NCI-H2196 (cell line): Measurements from ENCODE around the gene VAC14.

Experiments used
- DNase-seq: peaks from one replicate; lab custom pipeline; 2025; ENCODE audit not compliant: unreplicated experiment; lab: John Stamatoyannopoulos, UW

The VAC14 gene

DNA sequence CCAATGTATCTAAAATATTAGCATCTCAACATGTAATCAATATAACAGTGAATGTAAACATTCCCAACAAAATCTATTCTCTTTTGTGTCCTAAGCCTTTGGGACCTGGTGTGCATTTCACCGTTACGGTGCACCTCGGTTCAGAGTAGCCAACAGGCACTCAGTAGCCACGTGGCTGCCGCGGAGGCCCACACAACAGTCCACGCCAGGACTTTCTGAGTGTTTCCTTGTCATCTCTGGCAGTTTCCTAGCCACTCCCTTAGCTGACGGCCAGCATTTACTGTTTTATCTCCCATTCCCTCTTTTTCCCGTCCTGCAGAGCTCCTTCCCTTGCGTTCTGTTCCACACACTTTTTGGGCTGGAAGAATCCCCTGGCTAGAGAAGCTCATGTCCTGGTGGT lies 36.3 kb downstream of the VAC14 start:
- DNase-seq: no peak

DNA sequence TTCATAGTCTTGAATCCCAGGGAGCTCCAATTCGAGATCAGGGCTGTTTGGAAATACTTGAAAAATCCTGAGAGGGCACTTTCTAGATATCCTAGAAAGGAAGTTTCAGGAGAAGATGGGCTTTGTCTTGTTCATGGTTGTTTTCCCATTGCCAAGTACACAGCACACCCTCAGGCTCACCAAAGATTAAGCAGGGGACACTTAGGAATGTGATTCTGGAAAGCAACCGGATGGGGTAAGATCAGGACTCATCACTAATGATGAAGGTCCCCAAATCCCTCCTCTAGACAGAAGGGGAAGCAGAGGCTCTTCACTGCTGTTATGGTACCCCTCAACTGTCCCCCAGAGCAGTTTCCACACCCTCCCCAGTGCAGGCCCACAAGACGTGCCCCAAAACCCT lies 40.7 kb downstream of the VAC14 start:
- no peak for DNase-seq

- DNase-seq: no peak
Observed at GRCh38 chr16:70759666-70760065, 41.3 kb downstream of the VAC14 start.

DNA sequence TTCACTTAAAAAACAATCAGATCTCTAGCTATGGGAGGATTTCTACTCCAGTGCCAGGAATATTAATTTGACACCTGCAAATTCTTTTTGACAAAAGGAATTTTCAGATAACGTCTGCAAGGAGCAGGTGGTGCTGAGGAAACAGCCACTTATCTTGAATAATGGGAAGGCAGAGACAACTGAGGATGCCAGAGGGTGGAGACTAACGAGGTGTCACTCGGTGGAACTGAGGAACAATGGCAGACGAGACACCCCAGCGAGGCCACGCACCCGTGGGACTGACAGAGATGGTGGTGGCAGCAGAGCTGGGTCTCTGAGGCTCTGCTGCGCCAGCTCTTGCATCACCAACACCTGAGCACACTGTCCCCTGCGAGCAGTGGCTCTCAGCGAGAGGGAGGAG lies 42.2 kb downstream of the VAC14 start:
- DNase-seq: peak; percentile 5

- DNase-seq: no peak
Observed at GRCh38 chr16:70757183-70757582, 43.8 kb downstream of the VAC14 start.

- no peak for DNase-seq
Observed at GRCh38 chr16:70756071-70756470, 44.9 kb downstream of the VAC14 start.

- no peak for DNase-seq
Observed at GRCh38 chr16:70754851-70755600, 45.9 kb downstream of the VAC14 start.

GRCh38 chr16:70754371-70754770 lies 46.6 kb downstream of the VAC14 start:
- no peak for DNase-seq

GRCh38 chr16:70753694-70754325 lies 47.1 kb downstream of the VAC14 start:
- no peak for DNase-seq

DNA sequence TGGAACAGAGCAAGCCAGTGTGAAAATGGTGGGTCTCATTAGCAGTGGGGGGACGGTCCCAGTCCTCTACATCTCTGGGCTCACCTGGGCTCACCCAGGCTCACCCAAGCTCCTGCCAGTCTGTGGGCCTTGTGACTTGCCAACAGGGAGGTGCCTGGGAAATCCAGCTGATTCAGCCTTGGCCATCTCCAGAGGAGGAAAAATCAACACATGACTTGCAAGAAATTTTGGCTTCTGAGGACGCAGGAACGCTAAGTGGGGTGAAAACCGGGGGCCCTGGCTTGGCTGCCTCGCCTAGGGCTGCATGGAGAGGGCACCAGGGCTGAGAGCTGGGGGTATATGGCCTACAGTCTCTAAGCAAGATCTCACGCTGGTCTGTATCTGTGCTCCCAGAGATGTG lies 47.7 kb downstream of the VAC14 start:
- DNase-seq: no peak

DNA sequence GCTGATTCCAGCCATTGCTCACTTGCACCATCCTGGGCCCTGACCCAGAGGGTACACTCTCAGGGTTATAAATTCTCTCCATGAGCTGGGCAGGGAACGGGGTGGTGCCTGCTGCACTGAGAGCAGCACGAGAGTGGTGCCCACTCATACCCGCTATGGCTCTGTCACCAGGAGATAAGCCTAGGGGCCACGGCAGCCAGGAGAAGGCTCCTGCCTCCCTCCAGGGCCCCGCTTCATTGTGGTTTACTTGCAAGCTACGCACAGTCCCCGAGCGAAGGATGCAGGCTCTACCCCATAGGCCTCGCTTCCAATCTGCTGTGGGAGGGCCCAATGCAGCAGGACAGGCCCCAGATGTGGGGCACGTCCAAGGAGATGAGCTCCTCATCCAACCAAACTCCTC lies 48.5 kb downstream of the VAC14 start:
- DNase-seq: no peak

DNA sequence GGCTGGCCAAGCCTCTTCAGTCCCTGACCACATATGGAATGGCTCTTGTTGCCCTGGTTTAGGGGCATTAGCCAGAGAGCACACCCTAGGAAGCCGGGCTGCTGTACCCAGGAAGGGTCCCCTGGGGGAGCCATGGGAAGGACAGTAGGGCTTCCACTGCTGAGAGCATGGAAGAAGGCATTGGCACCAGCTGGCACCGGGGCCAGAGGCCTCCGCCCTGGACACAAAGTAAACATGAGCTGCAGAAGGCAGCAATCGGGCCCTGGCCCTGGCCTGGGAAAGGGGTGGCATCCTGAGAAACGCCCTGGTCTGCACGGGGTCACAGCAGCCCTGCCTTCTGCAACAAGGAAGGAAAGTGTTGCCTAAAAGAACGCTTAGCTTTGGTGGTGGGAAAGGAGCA lies 49.4 kb downstream of the VAC14 start:
- DNase-seq: no peak

GRCh38 chr16:70750893-70751467 lies 50.0 kb downstream of the VAC14 start:
- peak; percentile 6 for DNase-seq

DNA sequence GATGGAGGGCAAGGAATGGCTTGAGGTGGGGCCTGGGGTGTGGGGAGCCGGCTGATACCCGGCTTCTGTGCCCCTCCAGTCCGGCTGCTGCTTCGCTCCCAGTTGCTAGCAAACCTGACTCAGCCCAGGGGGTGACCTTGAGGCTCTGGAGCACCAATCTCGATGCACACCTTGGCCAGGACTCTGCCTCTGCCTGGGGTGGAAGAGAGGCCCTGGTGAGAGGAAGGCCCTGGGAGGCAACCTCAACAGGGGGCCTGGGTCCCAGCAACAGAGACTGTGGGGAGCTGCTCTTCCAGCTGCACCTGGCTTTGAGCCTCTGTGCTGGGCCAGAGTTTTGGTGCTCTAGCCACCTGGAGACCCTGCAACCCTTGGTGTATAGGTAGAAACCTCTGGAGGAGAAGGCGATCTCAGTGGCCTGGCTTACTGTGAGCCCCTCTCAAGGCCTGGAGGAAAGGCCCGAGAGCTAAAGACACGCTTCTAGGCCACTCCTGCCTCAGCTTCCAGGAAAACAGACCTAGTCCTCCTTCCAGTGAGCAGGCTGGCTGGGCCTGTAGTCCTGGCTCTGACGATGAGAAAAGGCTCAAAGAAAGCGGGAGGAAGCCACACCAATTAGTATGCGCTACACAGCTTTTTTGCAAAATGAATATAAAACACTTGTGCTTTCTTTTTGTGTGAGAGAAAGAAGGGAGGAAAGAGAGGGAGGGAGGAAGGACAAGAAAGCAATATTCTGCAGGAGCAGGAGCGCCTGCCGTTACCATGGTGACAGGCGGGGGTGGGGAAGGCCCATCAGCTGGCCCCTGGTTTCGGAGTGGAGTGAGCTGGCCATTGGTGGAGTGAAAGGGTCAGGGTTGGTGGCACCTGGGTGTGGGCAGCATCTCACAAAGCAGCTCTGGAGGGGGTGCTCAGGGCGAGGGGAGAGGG lies 51.0 kb downstream of the VAC14 start:
- DNase-seq: no peak

DNA sequence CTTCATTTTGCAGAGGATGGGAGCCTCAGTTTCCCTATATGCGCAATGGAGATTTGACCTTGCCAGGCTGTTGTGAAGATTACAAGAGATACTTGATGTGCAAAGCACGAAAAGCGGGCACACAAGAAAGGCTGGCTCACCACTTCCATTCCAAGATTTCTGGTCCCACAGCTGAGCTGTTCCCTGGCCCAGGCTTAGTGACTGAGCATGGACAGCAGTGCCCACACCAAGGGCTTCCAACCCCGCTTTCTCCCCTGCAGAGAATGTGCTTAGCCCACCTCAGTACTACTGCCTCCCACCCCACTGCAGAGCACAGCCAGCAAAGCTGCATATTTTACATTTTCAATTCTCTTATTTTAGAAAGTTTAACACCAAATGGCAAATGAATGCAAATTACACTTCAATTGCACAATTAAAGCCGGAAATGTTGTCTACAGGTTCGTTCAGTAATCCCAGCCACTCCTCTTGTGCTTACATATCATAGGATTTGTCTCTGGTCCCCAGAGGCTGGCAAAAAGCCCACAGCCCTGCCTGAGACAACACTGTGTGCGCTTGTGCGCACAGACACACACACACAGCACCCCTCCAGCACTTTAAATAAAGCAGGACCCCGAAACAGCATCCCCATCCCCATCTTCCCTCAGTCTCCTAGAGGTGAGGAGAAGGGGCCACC lies 51.8 kb downstream of the VAC14 start:
- no peak for DNase-seq

- peak; percentile 61 for DNase-seq
Observed at GRCh38 chr16:70747703-70748631, 53.0 kb downstream of the VAC14 start.

DNA sequence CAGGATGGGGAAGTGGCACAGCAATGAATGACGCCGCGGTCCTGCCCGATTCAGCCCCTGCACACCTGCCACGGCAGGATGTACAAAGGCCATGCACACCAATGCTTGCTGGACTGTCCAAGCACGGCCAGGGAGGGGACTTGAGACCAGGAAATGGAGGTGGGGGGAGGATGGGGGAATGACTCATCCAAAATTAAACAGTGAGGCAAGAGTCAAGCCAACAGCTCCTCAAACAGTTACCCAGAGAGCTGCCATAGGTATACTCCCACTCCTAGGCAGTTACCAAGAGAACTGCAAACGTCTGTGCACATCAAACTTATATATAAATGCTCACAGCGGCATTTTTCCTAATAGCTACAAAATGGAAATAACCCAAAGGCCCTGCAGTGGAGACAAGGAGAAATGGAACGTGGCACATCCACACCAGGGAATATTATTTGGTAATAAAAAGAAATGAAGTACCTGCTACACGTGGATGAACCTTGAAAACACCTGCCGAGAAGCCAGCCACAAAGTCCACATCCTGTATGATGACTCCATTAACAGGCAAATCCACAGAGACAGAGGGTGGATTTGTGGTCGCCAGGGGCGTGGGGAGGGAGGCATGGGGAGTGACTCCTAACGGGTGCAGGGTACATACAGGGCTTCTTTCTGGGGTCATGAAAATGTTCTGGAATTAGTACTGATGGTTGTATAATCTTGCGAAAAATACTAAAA lies 54.1 kb downstream of the VAC14 start:
- peak; percentile 86 for DNase-seq

GRCh38 chr16:70746040-70746707 lies 54.8 kb downstream of the VAC14 start:
- peak; percentile 66 for DNase-seq
